Coronary artery (tissue), 2 donors: Measurements from ENCODE around the gene RSPO1.
"Not testable (repeated sequence)": the region's sequence is repeated elsewhere in the genome, so short reads cannot be mapped to it uniquely, and the experiment has no call there.

Source experiments
- DNase-seq: peaks from one replicate; pipeline ENCODE4 v3.0.0-alpha.2; 2017; ENCODE audit warnings: low spot score
- H3K27ac ChIP-seq, 2 donors: fragments of 200-600 bp; sonication (generic); one replicate each; pipeline ENCODE4 v1.5.1; 2016 to 2019
- H3K4me3 ChIP-seq: fragments of 200-600 bp; sonication (generic); 2 replicates; pipeline ENCODE4 v1.5.1; 2016; ENCODE audit warnings: mild to moderate bottlenecking, moderate library complexity
- TF ChIP-seq, protein P1 (sequence below): fragments of 200-600 bp; sonication (generic); IDR thresholded peaks from one replicate; pipeline ENCODE4 v1.5.1; 2019; ENCODE audit warnings: antibody characterized with exemption

Gene RSPO1

DNA sequence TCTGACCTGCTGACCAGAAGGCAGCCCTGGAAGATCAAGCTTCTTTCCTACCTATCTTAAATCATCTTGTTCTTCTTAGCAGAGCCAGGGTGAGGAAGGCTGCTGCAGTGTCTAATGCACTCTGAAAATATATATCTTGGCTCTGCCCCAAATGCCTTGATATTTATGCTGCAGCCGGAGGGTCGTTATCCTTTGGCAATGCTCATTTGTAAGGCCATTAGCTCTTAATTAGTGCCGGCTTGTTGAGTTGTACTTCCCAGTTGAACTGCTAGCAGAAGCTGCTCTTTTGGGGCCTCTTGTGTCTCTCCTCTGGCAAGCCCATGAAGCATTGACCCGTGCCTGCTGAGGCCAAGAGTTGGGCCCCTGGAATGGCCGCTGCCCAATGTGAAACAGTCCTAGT, 34.8 kb downstream of the RSPO1 start:
- DNase-seq = no peak
- Histone ChIP-seq H3K4me3 (no peak overlapping the region), H3K27ac (no peak overlapping the region)
- TF ChIP-seq, protein P1, sequence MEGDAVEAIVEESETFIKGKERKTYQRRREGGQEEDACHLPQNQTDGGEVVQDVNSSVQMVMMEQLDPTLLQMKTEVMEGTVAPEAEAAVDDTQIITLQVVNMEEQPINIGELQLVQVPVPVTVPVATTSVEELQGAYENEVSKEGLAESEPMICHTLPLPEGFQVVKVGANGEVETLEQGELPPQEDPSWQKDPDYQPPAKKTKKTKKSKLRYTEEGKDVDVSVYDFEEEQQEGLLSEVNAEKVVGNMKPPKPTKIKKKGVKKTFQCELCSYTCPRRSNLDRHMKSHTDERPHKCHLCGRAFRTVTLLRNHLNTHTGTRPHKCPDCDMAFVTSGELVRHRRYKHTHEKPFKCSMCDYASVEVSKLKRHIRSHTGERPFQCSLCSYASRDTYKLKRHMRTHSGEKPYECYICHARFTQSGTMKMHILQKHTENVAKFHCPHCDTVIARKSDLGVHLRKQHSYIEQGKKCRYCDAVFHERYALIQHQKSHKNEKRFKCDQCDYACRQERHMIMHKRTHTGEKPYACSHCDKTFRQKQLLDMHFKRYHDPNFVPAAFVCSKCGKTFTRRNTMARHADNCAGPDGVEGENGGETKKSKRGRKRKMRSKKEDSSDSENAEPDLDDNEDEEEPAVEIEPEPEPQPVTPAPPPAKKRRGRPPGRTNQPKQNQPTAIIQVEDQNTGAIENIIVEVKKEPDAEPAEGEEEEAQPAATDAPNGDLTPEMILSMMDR = no peak

DNA sequence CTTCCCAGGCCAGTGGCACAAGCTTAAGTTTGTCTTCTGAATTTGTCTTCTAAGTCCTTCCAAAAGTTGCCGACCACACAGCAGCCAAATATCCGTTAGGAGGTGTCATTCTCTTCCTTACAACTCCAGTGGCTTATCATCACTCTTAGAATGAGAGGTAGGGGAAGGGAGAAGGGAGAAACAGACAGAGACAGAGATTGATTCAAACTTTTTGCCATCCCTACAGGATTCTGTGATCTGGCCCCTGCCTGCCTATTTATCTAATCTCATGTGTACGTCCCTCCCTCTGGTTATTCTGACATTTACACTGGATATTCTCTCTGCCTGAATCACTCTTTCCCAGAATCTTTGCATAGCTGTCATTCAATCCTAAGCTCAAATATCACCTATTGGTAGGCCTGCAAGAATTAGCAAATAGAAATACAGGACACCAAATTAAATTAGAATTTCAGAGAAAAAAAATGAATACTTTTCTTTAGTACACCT, 38.5 kb downstream of the RSPO1 start:
- peak overlapping the region; percentile 96 for H3K4me3 ChIP-seq
- H3K27ac ChIP-seq = peak overlapping the region; percentile 74 to 84
- no peak for DNase-seq
- TF ChIP-seq, protein P1 = no peak

DNA sequence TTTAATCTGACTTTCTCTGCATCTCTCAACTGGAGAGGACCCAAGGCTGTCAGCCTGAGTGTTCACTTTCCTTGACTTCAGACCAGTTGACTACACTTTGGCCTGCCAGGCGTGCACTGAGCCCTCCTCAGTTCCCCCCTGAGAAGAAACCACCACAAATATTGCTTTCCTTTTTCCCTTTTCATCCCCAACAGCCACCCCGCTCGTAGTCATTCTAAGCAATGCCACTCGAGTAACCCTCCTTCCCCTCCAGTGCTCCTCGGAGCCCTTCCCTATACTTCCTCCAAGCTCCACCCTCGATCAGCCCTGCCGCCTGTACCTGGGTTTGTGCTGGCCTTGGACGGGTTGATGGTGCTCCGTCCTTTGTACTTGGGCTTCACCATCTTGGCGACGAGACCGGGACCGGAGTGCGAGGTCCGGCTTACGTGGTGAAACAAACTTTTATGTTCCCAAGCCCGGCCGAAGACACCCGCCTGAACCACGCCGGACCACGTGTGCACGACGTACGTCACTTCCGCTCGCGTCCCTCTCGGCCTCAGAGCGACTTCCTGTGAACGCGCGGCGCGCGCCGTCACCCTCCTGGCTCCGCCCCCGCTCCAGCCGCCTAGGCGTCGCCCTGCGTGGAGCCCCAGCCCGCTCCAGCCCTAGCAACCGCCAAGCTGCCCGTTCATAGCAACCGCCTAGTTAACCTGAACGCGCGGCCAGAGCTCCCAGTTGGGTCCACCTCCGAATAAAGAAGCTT, 39.1 kb downstream of the RSPO1 start, which contains the start of gene GNL2:
GNL2 (minus strand) TSS at position 498 of the 742 bp plus-strand sequence; CDS start at position 383, 115 bp downstream.
- Histone ChIP-seq H3K27ac (peak within 1 kb of the TSS; percentile 74 to 84), H3K4me3 (peak within 1 kb of the TSS; percentile 96)
- TF ChIP-seq, protein P1 = no peak
- DNase-seq = peak; percentile 98

DNA sequence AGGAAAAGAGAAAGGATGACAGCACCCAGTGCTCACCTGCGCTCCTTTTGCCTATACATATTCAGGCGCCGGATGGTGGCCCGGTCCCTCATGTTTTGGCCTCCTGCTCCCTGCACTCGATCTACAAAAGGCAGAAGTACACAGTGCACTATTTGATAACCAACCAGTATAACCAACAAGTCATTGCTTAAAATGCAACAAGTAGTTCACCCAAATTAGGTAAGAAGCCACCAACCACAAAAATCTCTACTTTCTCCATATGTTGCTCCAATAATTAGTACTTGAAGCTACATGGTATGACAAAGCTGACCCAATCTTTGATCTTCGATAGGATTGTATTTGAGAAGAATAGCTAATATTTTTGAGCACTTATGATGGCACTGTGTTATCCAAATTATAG, 41.0 kb downstream of the RSPO1 start:
- DNase-seq = no peak
- TF ChIP-seq, protein P1 = no peak
- Histone ChIP-seq H3K27ac (no peak overlapping the region), H3K4me3 (no peak overlapping the region)

DNA sequence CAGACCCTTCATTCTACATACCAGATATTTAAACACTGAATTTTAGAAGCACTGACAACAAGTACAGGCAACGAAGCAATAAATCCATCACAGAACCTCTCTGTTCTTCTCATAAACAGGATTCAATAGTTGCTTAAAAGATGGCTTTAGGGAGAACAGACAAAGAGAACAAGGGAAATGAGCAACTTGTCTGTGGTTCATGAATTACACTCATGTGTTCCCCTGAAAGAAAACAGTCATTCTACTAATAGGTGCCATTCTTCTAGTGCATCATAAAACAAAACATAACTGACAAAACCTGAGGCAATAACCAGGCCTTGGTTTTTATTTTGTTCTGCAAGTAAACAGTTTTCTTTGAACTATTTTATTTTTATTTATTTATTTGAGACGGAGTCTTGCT, 45.8 kb downstream of the RSPO1 start:
- Histone ChIP-seq H3K4me3 (no peak overlapping the region), H3K27ac (no peak overlapping the region)
- no peak for DNase-seq
- TF ChIP-seq, protein P1 = no peak

DNA sequence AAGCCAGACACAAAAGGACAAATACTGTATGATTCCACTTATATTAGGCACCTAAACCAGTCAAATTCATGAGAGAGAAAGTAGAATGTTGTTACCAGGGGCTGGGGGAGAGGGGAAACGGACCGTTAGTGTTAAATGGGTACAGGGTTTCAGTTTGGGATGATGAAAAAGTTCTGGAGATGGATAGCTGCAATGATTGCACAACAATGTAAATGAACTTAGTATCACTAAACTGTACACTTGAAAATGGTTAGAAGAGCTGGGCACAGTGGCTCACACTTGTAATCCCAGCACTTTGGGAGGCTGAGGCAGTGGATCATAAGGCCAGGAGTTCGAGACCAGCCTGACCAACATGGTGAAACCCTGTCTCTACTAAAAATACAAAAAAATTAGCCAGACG, 50.1 kb downstream of the RSPO1 start:
- DNase-seq, H3K4me3 ChIP-seq, H3K27ac ChIP-seq: not testable (repeated sequence)

DNA sequence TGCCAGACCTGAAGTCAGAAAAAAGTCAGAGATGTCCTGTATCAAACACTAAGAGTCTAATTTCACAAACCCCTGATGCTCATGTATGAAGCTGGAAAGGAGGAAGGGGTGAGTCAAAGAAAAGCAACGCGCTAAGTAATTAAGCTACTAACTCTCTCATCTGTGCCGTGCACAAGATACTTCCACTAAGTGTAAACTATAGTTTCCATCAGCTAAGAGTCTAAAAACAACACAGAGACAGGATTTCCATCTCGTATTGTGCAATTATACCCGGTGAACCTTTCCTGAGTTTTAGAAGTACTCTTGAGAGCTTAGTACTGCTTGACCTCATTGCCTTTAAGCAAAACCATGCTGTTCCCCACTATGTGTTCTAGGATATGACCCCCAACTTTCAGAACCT, 59.0 kb downstream of the RSPO1 start:
- TF ChIP-seq, protein P1 = no peak
- Histone ChIP-seq H3K27ac (no peak overlapping the region), H3K4me3 (no peak overlapping the region)
- no peak for DNase-seq
